ENCODE measurements around the gene PML.
"Not testable (repeated sequence)": the region's sequence is repeated elsewhere in the genome, so short reads cannot be mapped to it uniquely, and the experiment has no call there.

PML gene

DNA sequence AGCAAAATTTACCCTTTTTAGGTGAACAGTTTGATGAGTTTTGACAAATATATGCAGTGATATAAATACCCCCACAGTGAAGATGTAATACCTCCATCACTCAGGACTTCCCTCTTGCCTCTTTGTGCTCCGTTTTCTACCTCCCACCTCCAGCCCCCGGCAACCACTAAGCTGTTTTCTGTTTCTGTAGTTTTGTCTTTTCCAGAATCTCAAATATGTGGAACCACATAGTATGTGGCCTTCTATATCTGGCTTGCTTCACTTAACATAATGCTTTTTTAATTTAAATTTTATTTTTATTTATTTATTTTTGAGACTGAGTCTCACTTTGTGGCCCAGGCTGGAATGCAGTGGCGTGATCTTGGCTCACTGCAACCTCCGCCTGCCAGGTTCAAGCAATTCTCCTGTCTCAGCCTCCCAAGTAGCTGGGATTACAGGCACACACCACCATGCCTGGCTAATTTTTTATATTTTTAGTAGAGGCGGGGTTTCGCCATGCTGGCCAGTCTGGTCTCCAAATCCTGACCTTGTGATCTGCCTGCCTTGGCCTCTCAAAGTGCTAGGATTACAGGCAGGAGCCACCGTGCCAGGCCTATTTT lies 33.9 kb upstream of the PML start:
- 95% methylated on average over 7 of the region's 7 CpGs for WGBS
- not testable (repeated sequence) for H3K36me3 ChIP-seq (ENCODE audit: insufficient read depth, low read length); H3K9me3 ChIP-seq (ENCODE audit: insufficient read depth, low read depth, low read length); H3K4me1 ChIP-seq (ENCODE audit: insufficient read depth, low read length); H3K27me3 ChIP-seq (ENCODE audit: insufficient read depth, low read length); H3K4me3 ChIP-seq (ENCODE audit: low read length); H3K27ac ChIP-seq (ENCODE audit: low read depth, low read length); H3K9ac ChIP-seq (ENCODE audit: low read depth, low read length)

DNA sequence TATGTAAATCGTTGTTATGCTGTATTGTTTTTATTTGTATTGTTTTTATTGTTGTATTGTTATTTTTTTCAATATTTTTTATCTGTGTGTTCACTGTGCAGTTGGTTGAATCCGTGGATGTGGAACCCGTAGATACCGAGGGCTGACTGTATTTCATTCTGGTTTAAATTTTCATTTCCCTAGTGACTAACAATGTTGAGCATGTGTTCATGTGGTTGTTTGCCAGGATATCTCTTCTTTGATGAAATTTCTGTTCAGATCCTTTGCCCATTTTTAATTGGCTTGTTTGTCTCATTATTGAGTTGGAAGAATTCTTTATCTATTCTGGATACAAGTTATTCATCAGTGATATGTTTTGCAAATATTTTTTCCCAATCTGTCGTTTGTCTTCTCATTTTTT lies 32.1 kb upstream of the PML start:
- 84% methylated on average over 4 of the region's 5 CpGs for WGBS
- H3K27ac ChIP-seq (ENCODE audit: low read depth, low read length) = no peak overlapping the region
- no peaks in the 10 kb centered on the region for H3K27me3 ChIP-seq (ENCODE audit: insufficient read depth, low read length)
- no peak overlapping the region for H3K4me3 ChIP-seq (ENCODE audit: low read length)
- H3K9ac ChIP-seq (ENCODE audit: low read depth, low read length) = no peak overlapping the region
- peaks cover 18% of the 10 kb centered on the region for H3K4me1 ChIP-seq (ENCODE audit: insufficient read depth, low read length)
- no peaks in the 10 kb centered on the region for H3K9me3 ChIP-seq (ENCODE audit: insufficient read depth, low read depth, low read length)
- no peaks in the 10 kb centered on the region for H3K36me3 ChIP-seq (ENCODE audit: insufficient read depth, low read length)

DNA sequence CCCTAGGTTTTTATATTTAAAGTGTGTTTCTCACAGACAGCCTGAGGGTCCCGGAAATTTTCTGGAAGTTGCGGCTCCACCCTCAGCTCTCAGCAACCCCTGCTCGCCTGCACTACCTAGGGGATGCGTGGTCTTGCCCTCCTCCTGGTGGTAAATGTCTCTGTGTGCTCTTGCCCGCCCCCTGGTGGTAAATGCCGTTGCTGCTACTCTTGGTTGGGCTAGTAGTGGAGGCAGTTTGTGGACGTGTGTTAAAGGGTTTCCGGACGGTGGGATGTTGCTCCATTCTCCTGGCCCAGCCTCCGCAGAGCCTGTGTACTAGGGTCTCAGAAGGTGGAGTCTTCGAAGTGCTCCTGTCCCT lies 29.8 kb upstream of the PML start:
- peak overlapping the region; percentile 18 for H3K4me3 ChIP-seq (ENCODE audit: low read length)
- WGBS = 19% methylated on average over 11 of the region's 11 CpGs
- H3K27ac ChIP-seq (ENCODE audit: low read depth, low read length) = peak overlapping the region; percentile 34; the same call in 1 of the 2 replicates
- H3K9ac ChIP-seq (ENCODE audit: low read depth, low read length) = peak overlapping the region; percentile 16; the same call in 1 of the 2 replicates
- H3K36me3 ChIP-seq (ENCODE audit: insufficient read depth, low read length) = no peaks in the 10 kb centered on the region
- H3K4me1 ChIP-seq (ENCODE audit: insufficient read depth, low read length) = peaks cover 27% of the 10 kb centered on the region
- no peaks in the 10 kb centered on the region for H3K9me3 ChIP-seq (ENCODE audit: insufficient read depth, low read depth, low read length)
- H3K27me3 ChIP-seq (ENCODE audit: insufficient read depth, low read length) = no peaks in the 10 kb centered on the region

DNA sequence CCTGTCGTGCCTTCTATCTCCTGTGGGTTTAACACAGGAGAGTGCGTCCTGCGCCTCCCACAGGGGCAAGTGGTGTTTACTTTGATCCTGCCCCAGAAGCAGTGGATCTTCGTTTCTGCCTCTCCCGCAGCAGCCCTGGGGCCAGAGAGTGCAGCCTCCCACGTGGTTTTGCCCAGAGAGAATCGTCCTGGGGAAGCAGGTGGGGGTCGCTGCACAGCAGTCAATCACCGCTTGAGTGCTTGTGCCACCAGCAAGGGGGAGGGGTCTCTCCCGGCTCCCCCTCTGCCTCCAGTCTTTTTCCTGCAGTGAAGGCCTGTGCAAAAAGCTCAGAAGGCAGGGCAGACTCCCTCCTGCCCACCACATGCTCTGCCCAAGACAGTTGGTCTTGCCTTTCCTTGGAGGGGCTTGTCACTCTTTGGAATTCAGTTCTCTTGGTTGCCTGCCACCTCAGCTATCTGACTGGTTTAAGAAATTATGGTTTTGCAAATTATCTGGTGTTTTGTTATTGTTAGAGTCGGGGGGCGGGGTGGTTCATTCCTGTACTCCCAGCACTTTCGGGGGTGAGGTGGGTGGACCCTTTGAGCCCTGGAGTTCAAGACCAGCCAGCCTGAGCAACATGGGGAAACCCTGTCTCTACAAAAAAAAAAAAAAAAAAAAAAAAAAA lies 29.3 kb upstream of the PML start:
- Histone ChIP-seq H3K9ac (ENCODE audit: low read depth, low read length) (peak overlapping the region; percentile 16; the same call in 1 of the 2 replicates), H3K4me1 (ENCODE audit: insufficient read depth, low read length) (peaks cover 27% of the 10 kb centered on the region), H3K27me3 (ENCODE audit: insufficient read depth, low read length) (no peaks in the 10 kb centered on the region), H3K36me3 (ENCODE audit: insufficient read depth, low read length) (no peaks in the 10 kb centered on the region), H3K27ac (ENCODE audit: low read depth, low read length) (peak overlapping the region; percentile 34; the same call in 1 of the 2 replicates), H3K9me3 (ENCODE audit: insufficient read depth, low read depth, low read length) (no peaks in the 10 kb centered on the region), H3K4me3 (ENCODE audit: low read length) (peak overlapping the region; percentile 18)
- 22% methylated on average over 13 of the region's 13 CpGs for WGBS

DNA sequence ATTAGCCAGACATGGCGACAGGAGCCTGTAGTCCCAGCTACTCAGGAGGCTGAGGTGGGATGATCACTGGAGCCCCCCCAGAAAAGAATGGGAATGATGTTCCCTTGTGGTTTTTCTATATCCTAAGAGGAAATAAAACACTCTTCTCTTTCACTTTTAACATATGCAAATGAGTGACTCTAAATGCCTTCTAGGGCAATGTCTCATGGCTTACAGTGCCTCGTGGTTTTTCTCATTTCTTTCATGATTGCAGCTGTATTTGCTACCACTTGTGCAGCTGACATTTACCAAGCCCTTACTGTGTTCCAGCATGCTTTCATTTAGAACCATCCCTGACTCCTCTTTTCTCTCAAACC lies 28.8 kb upstream of the PML start:
- Histone ChIP-seq H3K27me3 (ENCODE audit: insufficient read depth, low read length) (no peaks in the 10 kb centered on the region), H3K9ac (ENCODE audit: low read depth, low read length) (no peak overlapping the region), H3K27ac (ENCODE audit: low read depth, low read length) (no peak overlapping the region), H3K9me3 (ENCODE audit: insufficient read depth, low read depth, low read length) (no peaks in the 10 kb centered on the region), H3K4me1 (ENCODE audit: insufficient read depth, low read length) (peaks cover 27% of the 10 kb centered on the region), H3K4me3 (ENCODE audit: low read length) (no peak overlapping the region), H3K36me3 (ENCODE audit: insufficient read depth, low read length) (no peaks in the 10 kb centered on the region)
- 52% methylated on average over 1 of the region's 2 CpGs for WGBS

DNA sequence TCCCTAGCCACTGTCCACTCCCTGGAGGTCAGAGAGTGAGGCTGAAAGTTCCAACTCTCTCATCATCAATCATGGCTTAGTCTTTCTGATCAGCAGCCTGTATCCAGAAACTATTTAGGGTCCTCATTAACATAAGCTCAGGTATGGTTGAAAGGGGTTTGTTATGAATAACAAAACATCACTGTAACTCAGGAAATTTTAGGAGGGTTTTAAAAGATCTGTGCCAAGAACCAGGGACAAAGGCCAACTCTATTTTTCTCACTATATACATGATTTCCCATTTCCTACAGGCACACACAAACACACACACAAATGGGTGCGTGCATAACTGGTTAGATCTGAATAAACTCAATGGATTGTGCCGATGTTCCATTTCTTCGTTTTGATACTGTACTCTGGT lies 26.1 kb upstream of the PML start:
- H3K9me3 ChIP-seq (ENCODE audit: insufficient read depth, low read depth, low read length) = no peaks in the 10 kb centered on the region
- WGBS = 97% methylated on average over 3 of the region's 3 CpGs
- H3K27me3 ChIP-seq (ENCODE audit: insufficient read depth, low read length) = no peaks in the 10 kb centered on the region; the same call in 1 of the 2 replicates
- no peak overlapping the region for H3K4me3 ChIP-seq (ENCODE audit: low read length)
- no peak overlapping the region for H3K27ac ChIP-seq (ENCODE audit: low read depth, low read length)
- H3K4me1 ChIP-seq (ENCODE audit: insufficient read depth, low read length) = peaks cover 27% of the 10 kb centered on the region
- H3K9ac ChIP-seq (ENCODE audit: low read depth, low read length) = no peak overlapping the region
- H3K36me3 ChIP-seq (ENCODE audit: insufficient read depth, low read length) = no peaks in the 10 kb centered on the region

DNA sequence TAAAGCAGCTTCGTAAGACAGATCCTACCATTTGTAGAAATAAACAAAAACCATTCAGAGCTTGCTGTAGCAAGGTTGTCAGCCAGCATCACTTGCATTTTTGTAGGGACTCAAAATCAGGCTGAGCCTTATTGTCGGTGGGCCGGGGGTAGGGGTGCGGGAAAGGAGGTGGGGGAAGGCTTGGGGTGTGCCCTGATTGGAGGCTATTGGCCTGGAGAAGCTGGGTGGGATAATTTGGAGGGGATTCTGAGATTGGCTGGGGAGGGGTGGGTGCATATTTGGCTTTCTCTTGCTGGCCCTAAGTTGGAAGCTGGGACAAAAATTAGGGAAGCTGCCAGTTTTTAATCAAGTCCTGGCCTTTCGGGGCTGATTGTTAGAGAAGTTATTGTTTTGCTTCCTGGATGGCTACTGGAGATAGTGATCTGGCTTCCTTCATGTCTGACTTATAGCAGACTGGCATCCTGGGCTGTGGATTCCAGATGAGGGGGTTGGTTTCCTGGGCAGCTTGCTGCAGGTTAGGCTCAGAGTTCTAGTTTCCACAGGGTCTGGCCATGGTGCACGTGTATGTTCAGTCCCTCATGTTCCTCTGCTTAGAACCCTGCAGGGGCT lies 25.3 kb upstream of the PML start:
- Histone ChIP-seq H3K9me3 (ENCODE audit: insufficient read depth, low read depth, low read length) (no peaks in the 10 kb centered on the region), H3K36me3 (ENCODE audit: insufficient read depth, low read length) (no peaks in the 10 kb centered on the region), H3K9ac (ENCODE audit: low read depth, low read length) (no peak overlapping the region), H3K27ac (ENCODE audit: low read depth, low read length) (no peak overlapping the region), H3K27me3 (ENCODE audit: insufficient read depth, low read length) (no peaks in the 10 kb centered on the region; the same call in 1 of the 2 replicates), H3K4me3 (ENCODE audit: low read length) (no peak overlapping the region), H3K4me1 (ENCODE audit: insufficient read depth, low read length) (peaks cover 27% of the 10 kb centered on the region)
- 85% methylated on average over 6 of the region's 6 CpGs for WGBS

DNA sequence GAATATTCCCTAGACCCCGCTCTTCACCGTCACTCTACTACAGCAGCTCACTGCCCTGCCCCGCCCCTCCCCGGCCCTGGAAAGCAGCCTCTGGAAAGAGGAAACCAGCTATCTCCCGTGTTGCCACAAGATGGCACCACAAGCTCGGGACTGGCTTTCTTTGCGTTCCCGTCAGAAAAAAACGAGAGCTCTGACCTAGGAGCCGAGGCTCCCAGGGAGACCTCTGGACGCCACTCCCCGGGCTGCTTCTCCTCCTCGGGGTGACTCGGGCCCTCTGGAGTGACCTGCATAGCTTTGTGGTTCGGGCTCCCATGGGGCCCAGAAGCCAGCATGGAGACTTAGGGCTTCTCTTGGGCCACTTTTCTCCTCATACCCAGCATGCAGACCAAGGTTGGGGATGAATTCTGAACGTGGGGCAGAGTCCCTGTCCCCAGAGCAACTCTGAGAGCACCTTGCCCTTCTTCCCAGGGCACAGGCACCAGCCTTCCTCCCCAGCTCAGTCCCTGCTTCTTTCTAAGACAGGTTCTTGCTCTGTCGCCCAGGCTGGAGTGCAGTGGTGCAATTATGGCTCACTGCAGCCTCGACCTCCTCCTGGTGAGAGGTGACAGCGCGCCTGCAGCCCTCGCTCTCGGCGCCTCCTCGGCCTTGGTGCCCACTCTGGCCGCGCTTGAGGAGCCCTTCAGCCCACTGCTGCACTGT lies 21.4 kb upstream of the PML start:
- Histone ChIP-seq H3K9me3 (ENCODE audit: insufficient read depth, low read depth, low read length) (no peaks in the 10 kb centered on the region), H3K36me3 (ENCODE audit: insufficient read depth, low read length) (no peaks in the 10 kb centered on the region), H3K27ac (ENCODE audit: low read depth, low read length) (no peak overlapping the region), H3K4me3 (ENCODE audit: low read length) (peak overlapping the region; percentile 20; the same call in 1 of the 2 replicates), H3K27me3 (ENCODE audit: insufficient read depth, low read length) (peaks cover 3% of the 10 kb centered on the region), H3K4me1 (ENCODE audit: insufficient read depth, low read length) (0 out of 2 replicates have a peak, but pooled peaks cover 9% of the 10 kb centered on the region), H3K9ac (ENCODE audit: low read depth, low read length) (no peak overlapping the region)
- 37% methylated on average over 26 of the region's 26 CpGs for WGBS

DNA sequence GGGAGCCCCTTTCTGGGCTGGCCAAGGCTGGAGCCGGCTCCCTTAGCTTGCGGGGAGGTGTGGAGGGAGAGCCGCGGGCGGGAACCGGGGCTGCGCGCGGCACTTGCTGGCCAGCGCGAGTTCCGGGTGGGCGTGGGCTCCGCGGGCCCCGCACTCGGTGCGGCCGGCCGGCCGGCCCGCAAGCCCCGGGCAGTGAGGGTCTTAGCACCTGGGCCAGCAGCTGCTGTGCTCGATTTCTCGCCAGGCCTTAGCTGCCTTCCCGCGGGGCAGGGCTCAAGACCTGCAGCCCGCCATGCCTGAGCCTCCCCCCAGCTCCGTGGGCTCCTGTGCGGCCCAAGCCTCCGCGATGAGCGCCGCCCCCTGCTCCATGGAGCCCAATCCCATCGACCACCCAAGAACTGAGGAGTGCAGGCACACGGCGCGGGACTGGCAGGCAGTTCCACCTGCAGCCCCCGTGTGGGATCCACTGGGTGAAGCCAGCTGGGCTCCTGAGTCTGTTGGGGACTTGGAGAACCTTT lies 20.8 kb upstream of the PML start:
- not testable (repeated sequence) for H3K9me3 ChIP-seq (ENCODE audit: insufficient read depth, low read depth, low read length); H3K27ac ChIP-seq (ENCODE audit: low read depth, low read length); H3K27me3 ChIP-seq (ENCODE audit: insufficient read depth, low read length); H3K36me3 ChIP-seq (ENCODE audit: insufficient read depth, low read length); H3K9ac ChIP-seq (ENCODE audit: low read depth, low read length); H3K4me1 ChIP-seq (ENCODE audit: insufficient read depth, low read length); H3K4me3 ChIP-seq (ENCODE audit: low read length)
- WGBS = 95% methylated on average over 39 of the region's 39 CpGs

DNA sequence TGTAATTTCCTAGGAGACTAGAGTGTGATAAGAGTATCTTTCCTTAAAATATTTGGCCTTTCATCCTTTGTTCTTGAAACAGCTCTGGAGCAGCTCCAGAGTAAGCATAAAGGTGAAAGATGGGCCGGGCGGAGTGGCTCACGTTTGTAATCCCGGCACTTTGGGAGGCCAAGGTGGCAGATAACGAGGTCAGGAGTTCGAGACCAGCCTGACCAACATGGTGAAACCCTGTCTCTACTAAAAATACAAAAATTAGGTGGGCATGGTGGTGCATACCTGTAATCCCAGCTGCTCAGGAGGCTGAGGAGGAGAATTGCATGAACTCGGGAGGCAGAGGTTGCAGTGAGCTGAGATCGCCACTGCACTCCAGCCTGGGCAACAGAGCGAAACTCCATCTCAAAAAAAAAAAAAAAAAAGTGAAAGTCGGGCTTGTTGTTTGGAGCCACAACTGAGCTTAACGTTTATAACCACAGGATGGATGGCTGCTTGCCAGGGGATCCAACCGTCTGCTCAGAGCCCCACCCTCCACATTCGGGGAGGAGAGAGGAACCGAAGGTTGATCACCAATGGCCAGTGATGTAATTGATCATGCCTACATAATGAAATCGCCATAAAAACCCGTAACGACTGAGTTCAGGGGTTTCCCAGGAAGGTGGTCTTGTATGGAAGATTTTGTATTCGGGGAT lies 18.9 kb upstream of the PML start:
- H3K9me3 ChIP-seq (ENCODE audit: insufficient read depth, low read depth, low read length); H3K27ac ChIP-seq (ENCODE audit: low read depth, low read length); H3K4me1 ChIP-seq (ENCODE audit: insufficient read depth, low read length); H3K36me3 ChIP-seq (ENCODE audit: insufficient read depth, low read length); H3K27me3 ChIP-seq (ENCODE audit: insufficient read depth, low read length); H3K4me3 ChIP-seq (ENCODE audit: low read length); H3K9ac ChIP-seq (ENCODE audit: low read depth, low read length): not testable (repeated sequence)
- 89% methylated on average over 18 of the region's 18 CpGs for WGBS

DNA sequence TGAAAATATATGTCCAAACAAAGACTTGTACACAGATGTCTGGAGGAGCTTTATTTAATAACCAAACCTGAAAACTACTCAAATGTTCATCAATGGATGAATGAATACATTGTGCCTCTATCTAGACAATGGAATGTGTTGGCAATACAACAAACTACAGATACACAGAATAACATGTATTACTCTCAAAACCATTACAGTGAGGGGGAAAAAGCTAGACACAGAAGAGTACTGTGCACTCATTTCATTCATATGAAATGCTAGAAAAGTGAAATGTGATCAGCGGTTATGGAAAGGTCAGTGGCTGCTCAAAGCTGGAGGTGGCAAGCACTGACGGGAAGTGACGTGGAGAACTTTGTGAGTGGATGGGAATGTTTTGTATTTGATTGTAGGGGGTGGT lies 15.6 kb upstream of the PML start:
- H3K36me3 ChIP-seq (ENCODE audit: insufficient read depth, low read length) = no peaks in the 10 kb centered on the region
- no peaks in the 10 kb centered on the region for H3K9me3 ChIP-seq (ENCODE audit: insufficient read depth, low read depth, low read length)
- WGBS = 99% methylated on average over 3 of the region's 3 CpGs
- H3K27ac ChIP-seq (ENCODE audit: low read depth, low read length) = no peak overlapping the region
- H3K4me3 ChIP-seq (ENCODE audit: low read length) = no peak overlapping the region
- H3K4me1 ChIP-seq (ENCODE audit: insufficient read depth, low read length) = no peaks in the 10 kb centered on the region
- H3K27me3 ChIP-seq (ENCODE audit: insufficient read depth, low read length) = peaks cover 5% of the 10 kb centered on the region
- no peak overlapping the region for H3K9ac ChIP-seq (ENCODE audit: low read depth, low read length)

All from HUES64 (cell line).